Kidney (tissue), 14 donors: ENCODE results near the gene SP6. TPM values are rescaled to one million over a fixed set of nuclear protein-coding genes. Genes with fewer than 3 reads are reported as not detected.

Experiments
- DNase-seq, 5 donors: peaks; one replicate each; pipeline ENCODE4 v3.0.0-alpha.2; 2013 to 2020
- FAIRE-seq: peaks from 2 replicates; lab custom pipeline; 2012; peaks lifted over from hg19 to GRCh38; lab: Jason Lieb, UNC
- H3K27ac ChIP-seq, 2 donors: one replicate each; pipeline ENCODE4 v1.7.0; 2013; ENCODE audit warnings: low read depth in 2 of 2, low read length in 2 of 2, inconsistent platforms in 1 of 2
- H3K27me3 ChIP-seq: one replicate; pipeline ENCODE4 v1.7.1; 2013; ENCODE audit warnings: low read length, inconsistent platforms; ENCODE audit not compliant: control insufficient read depth, insufficient read depth
- H3K36me3 ChIP-seq, 3 donors: one replicate each; pipeline versions ENCODE4 v1.7.0 to v1.7.1; 2013; ENCODE audit warnings: low read length in 3 of 3, control low read depth in 1 of 3, inconsistent platforms in 1 of 3; ENCODE audit not compliant: insufficient read depth in 3 of 3, control insufficient read depth in 2 of 3
- H3K4me1 ChIP-seq, 3 donors: one replicate each; pipeline versions ENCODE4 v1.7.0 to v1.7.1; 2013; ENCODE audit warnings: low read length in 3 of 3, inconsistent platforms in 1 of 3, low read depth in 1 of 3; ENCODE audit not compliant: control insufficient read depth in 2 of 3, insufficient read depth in 2 of 3
- H3K4me3 ChIP-seq, 3 donors: one replicate each; pipeline versions ENCODE4 v1.7.0 to v1.8.1; 2013; ENCODE audit warnings: low read length in 3 of 3, control low read depth in 1 of 3, inconsistent platforms in 1 of 3
- H3K9ac ChIP-seq, 3 donors: one replicate each; pipeline versions ENCODE4 v1.7.0 to v1.7.1; 2013; ENCODE audit warnings: low read length in 3 of 3, control low read depth in 1 of 3, inconsistent platforms in 1 of 3
- H3K9me3 ChIP-seq, 3 donors: one replicate each; pipeline versions ENCODE4 v1.7.0 to v1.7.1; 2013; ENCODE audit warnings: low read length in 3 of 3, control low read depth in 1 of 3, inconsistent platforms in 1 of 3; ENCODE audit not compliant: control insufficient read depth in 2 of 3, insufficient read depth in 1 of 3
- intact Hi-C: fragments of 100-400 bp; cut with DNase I; formaldehyde crosslinking; loops from one replicate; pipeline ENCODE4 v1.11.1; 2022
- polyA plus RNA-seq: library from polyadenylated mRNA; stranded (reverse); fragments of 350-450 nt; fragmentation: Illumina TruSeq; extraction: RNeasy Lipid Tissue Mini Kit (QIAGEN cat#74804); gene quantifications from one replicate; pipeline ENCODE4 v1.2.3, GENCODE V29; 2014; ENCODE audit warnings: low read depth, low replicate concordance; ENCODE audit not compliant: insufficient read depth
- total RNA-seq: library from RNA; stranded (reverse); fragmentation: NEBNext Ultra II Directional; extraction: Animal tissue kit (Norgen Biotek cat#: 25700); gene quantifications from one replicate; pipeline ENCODE4 v1.2.1, GENCODE V29; 2021
- TF ChIP-seq, protein P1 (sequence below): IDR thresholded peaks from 3 replicates; pipeline ENCODE4 v1.5.1; 2012; ENCODE audit warnings: mild to moderate bottlenecking, moderate library complexity, borderline replicate concordance; ENCODE audit not compliant: insufficient read depth; ENCODE audit errors: extremely low read depth
- donor health status: control.
- donor health status: control.
- donor health status: control.
- donor health status: control.
- donor health status: control.
- donor health status: DM: yes; HTN: yes; CAD: no.
- donor health status: Normal renal cell carcinoma (clear cell type).

The SP6 gene
- total and polyA plus RNA-seq, 2 donors from 2014 or later: 0.86 to 2.0 TPM

GRCh38 chr17:47812146-47812920 is 38.6 kb downstream of the SP6 start:
- Histone ChIP-seq H3K27me3 (no peaks in the 10 kb centered on the region), H3K4me1 (no peaks in the 10 kb centered on the region), H3K9me3 (no peaks in the 10 kb centered on the region), H3K27ac (no peak overlapping the region), H3K9ac (no peak overlapping the region), H3K4me3 (no peak overlapping the region), H3K36me3 (peaks cover 0 to 16% (median 8%) of the 10 kb centered on the region in 3 donors)
- FAIRE-seq: no peak
- DNase-seq: no peak
- intact Hi-C loops: no loop called here
- TF ChIP-seq, protein P1, sequence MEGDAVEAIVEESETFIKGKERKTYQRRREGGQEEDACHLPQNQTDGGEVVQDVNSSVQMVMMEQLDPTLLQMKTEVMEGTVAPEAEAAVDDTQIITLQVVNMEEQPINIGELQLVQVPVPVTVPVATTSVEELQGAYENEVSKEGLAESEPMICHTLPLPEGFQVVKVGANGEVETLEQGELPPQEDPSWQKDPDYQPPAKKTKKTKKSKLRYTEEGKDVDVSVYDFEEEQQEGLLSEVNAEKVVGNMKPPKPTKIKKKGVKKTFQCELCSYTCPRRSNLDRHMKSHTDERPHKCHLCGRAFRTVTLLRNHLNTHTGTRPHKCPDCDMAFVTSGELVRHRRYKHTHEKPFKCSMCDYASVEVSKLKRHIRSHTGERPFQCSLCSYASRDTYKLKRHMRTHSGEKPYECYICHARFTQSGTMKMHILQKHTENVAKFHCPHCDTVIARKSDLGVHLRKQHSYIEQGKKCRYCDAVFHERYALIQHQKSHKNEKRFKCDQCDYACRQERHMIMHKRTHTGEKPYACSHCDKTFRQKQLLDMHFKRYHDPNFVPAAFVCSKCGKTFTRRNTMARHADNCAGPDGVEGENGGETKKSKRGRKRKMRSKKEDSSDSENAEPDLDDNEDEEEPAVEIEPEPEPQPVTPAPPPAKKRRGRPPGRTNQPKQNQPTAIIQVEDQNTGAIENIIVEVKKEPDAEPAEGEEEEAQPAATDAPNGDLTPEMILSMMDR: no peak

GRCh38 chr17:47811709-47812108 is 39.3 kb downstream of the SP6 start:
- DNase-seq: no peak
- peaks cover 0 to 14% (median 4%) of the 10 kb centered on the region in 3 donors for H3K36me3 ChIP-seq
- no peaks in the 10 kb centered on the region for H3K9me3 ChIP-seq
- no peak overlapping the region for H3K27ac ChIP-seq
- H3K4me1 ChIP-seq: no peaks in the 10 kb centered on the region
- H3K9ac ChIP-seq: no peak overlapping the region
- intact Hi-C loops: no loop called here
- H3K4me3 ChIP-seq: no peak overlapping the region
- TF ChIP-seq, protein P1: no peak
- H3K27me3 ChIP-seq: no peaks in the 10 kb centered on the region
- no peak for FAIRE-seq

GRCh38 chr17:47810901-47811635 is 39.9 kb downstream of the SP6 start:
- Histone ChIP-seq H3K27me3 (no peaks in the 10 kb centered on the region), H3K36me3 (peaks cover 0 to 14% (median 4%) of the 10 kb centered on the region in 3 donors), H3K9me3 (no peaks in the 10 kb centered on the region), H3K27ac (no peak overlapping the region), H3K4me1 (no peaks in the 10 kb centered on the region), H3K9ac (no peak overlapping the region), H3K4me3 (no peak overlapping the region)
- intact Hi-C loops: no loop called here
- peak in 1 of 5 donors; percentile 4 for DNase-seq
- no peak for FAIRE-seq
- TF ChIP-seq, protein P1: no peak
